WTC11 (cell line): ENCODE data around the gene HTR3A. TPM values are rescaled to one million over a fixed set of nuclear protein-coding genes. Genes with fewer than 3 reads are reported as not detected.

Source experiments
- ATAC-seq: fragments of 200-7000 bp; cut with Tn5 transposase; 2 replicates; pipeline ENCODE4 v1.10.0; 2021; ENCODE audit warnings: mild to moderate bottlenecking, moderate library complexity
- CTCF ChIA-PET: fragments of 300-600 bp; sonication (Branson Sonifier 250); formaldehyde crosslinking; loops from one replicate; lab custom pipeline; 2021; ENCODE audit warnings: antibody characterized with exemption; lab: Charles Lee
- POLR2A ChIA-PET: fragments of 350-600 bp; sonication (Branson Sonifier 250); formaldehyde crosslinking; loops from one replicate; lab custom pipeline; 2021; ENCODE audit warnings: antibody characterized with exemption; lab: Charles Lee
- DNase-seq: peaks from one replicate; pipeline ENCODE4 v3.0.0; 2021; ENCODE audit warnings: low spot score
- H3K27ac Mint-ChIP-seq: 2 replicates; pipeline ENCODE4 v1.8.0; 2021; ENCODE audit warnings: mixed read lengths
- H3K27me3 Mint-ChIP-seq: 2 replicates; pipeline ENCODE4 v1.8.0; 2021; ENCODE audit warnings: low read depth, mild to moderate bottlenecking, moderate library complexity, mixed read lengths
- H3K36me3 Mint-ChIP-seq: 2 replicates; pipeline ENCODE4 v1.8.0; 2021; ENCODE audit warnings: mixed read lengths
- H3K4me1 Mint-ChIP-seq: 2 replicates; pipeline ENCODE4 v1.8.0; 2022; ENCODE audit warnings: mixed read lengths
- H3K4me3 Mint-ChIP-seq: 2 replicates; pipeline ENCODE4 v1.8.0; 2021; ENCODE audit warnings: mild to moderate bottlenecking, moderate library complexity, mixed read lengths
- H3K9me3 Mint-ChIP-seq: 2 replicates; pipeline ENCODE4 v1.8.0; 2021; ENCODE audit warnings: mixed read lengths
- ELF4 ChIP-seq: sonication (generic); formaldehyde crosslinking; IDR thresholded peaks from 2 replicates; pipeline ENCODE4 v1.8.1; 2022; ENCODE audit warnings: low read depth, mild to moderate bottlenecking, moderate library complexity, missing genetic modification reagents
- EMX1 ChIP-seq: fragments of 250-450 bp; sonication (Bioruptor Pico); IDR thresholded peaks from 2 replicates; pipeline ENCODE4 v1.8.0; 2021; ENCODE audit warnings: mild to moderate bottlenecking
- GTF2I ChIP-seq: fragments of 250-450 bp; sonication (Bioruptor Pico); conservative IDR thresholded peaks from 2 replicates; pipeline ENCODE4 v1.4.0; 2021; ENCODE audit warnings: mild to moderate bottlenecking
- JUN ChIP-seq: sonication (generic); formaldehyde crosslinking; IDR thresholded peaks from 2 replicates; pipeline ENCODE4 v1.8.0; 2023; ENCODE audit warnings: mild to moderate bottlenecking, missing genetic modification reagents
- KAT7 ChIP-seq: sonication (generic); formaldehyde crosslinking; IDR thresholded peaks from 2 replicates; pipeline ENCODE4 v1.8.1; 2023; ENCODE audit warnings: missing genetic modification reagents, mild to moderate bottlenecking, borderline replicate concordance
- MXD4 ChIP-seq: fragments of 250-450 bp; sonication (Bioruptor Pico); IDR thresholded peaks from 2 replicates; pipeline ENCODE4 v1.8.0; 2021; ENCODE audit warnings: mild to moderate bottlenecking, moderate library complexity, borderline replicate concordance
- NR3C1 ChIP-seq: sonication (generic); formaldehyde crosslinking; conservative IDR thresholded peaks from 2 replicates; pipeline ENCODE4 v1.8.1; 2023; ENCODE audit warnings: low read depth, mild to moderate bottlenecking, missing genetic modification reagents
- PRRX2 ChIP-seq: fragments of 250-450 bp; sonication (Bioruptor Pico); IDR thresholded peaks from 2 replicates; pipeline ENCODE4 v1.8.0; 2021; ENCODE audit warnings: mild to moderate bottlenecking
- RELA ChIP-seq: sonication (generic); formaldehyde crosslinking; IDR thresholded peaks from 2 replicates; pipeline ENCODE4 v1.8.1; 2022; ENCODE audit warnings: missing genetic modification reagents, mild to moderate bottlenecking, borderline replicate concordance
- ZNF121 ChIP-seq: sonication (generic); formaldehyde crosslinking; IDR thresholded peaks from 2 replicates; pipeline ENCODE4 v1.8.0; 2023; ENCODE audit warnings: missing genetic modification reagents
- ZNF138 ChIP-seq: sonication (generic); formaldehyde crosslinking; conservative IDR thresholded peaks from 2 replicates; pipeline ENCODE4 v1.8.1; 2022; ENCODE audit warnings: mild to moderate bottlenecking, moderate library complexity, missing genetic modification reagents
- ZNF232 ChIP-seq: sonication (generic); formaldehyde crosslinking; IDR thresholded peaks from 2 replicates; pipeline ENCODE4 v1.8.0; 2022; ENCODE audit warnings: mild to moderate bottlenecking, missing genetic modification reagents
- ZNF263 ChIP-seq: sonication (generic); formaldehyde crosslinking; IDR thresholded peaks from 2 replicates; pipeline ENCODE4 v1.8.1; 2022; ENCODE audit warnings: low read depth, mild to moderate bottlenecking, moderate library complexity, missing genetic modification reagents
- ZNF396 ChIP-seq: fragments of 250-450 bp; sonication (Bioruptor Pico); IDR thresholded peaks from 2 replicates; pipeline ENCODE4 v1.8.0; 2021; ENCODE audit warnings: mild to moderate bottlenecking, moderate library complexity, borderline replicate concordance
- ZSCAN18 ChIP-seq: fragments of 250-450 bp; sonication (Bioruptor Pico); IDR thresholded peaks from 2 replicates; pipeline ENCODE4 v2.1.2; 2022; ENCODE audit warnings: mild to moderate bottlenecking, moderate library complexity
- total RNA-seq: library from RNA; stranded (reverse); gene quantifications from 3 replicates; pipeline ENCODE4 v1.2.3, GENCODE V29; 2021
- TF ChIP-seq, protein P1 (sequence below): fragments of 250-450 bp; sonication (Bioruptor Pico); IDR thresholded peaks from 2 replicates; pipeline ENCODE4 v1.9.0; 2021; ENCODE audit warnings: moderate library complexity, mild to moderate bottlenecking, inconsistent platforms, borderline replicate concordance
- TF ChIP-seq, protein P2 (sequence below): sonication (generic); formaldehyde crosslinking; IDR thresholded peaks from 2 replicates; pipeline ENCODE4 v1.8.0; 2022; ENCODE audit warnings: mild to moderate bottlenecking, missing genetic modification reagents

The HTR3A gene
- total RNA-seq, 1 experiment from 2014 or later, result 4.1 TPM

DNA sequence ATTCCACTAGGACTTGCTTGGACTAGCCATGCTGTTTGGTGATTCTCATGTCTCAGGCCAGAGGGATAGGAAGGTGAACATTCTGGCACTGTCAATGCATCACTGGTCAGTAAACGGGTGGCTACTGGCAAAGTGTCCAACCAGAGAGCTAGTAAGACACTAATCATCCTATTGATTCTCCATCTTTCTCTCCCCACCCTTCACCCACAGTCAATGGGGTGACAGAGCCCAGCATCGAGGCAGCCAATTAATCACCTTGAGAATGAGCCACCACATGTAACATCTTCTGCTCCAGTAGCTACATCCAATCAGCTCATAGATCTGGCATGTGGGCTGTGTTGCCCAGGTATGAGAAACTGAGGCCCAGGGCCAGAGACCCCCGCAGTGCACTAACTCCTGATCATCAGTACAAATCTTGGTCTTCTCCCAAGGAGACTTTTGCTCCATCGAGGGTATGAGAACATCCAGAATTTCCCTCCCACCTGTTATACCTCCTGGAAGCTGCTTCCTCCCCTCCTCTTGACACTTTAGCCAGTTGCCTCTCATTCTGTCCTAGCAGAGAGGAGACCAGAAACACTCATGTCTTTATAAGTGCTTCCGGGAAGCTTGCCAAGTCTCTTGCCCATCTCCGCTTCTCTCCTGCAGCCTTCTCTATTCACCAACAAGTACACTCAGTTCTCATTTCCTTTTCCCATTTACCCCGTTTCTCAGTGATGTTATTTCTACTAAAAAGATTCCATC lies 17.0 kb downstream of the HTR3A start:
- Mint-ChIP-seq H3K9me3 (no peaks in the 10 kb centered on the region), H3K36me3 (no peaks in the 10 kb centered on the region), H3K4me3 (no peak overlapping the region), H3K27ac (no peak overlapping the region)
- DNase-seq, result no peak
- POLR2A ChIA-PET, result no interaction called here
- no peak for TF ChIP-seq ZNF138 (CRISPR knock-in tag)
- TF ChIP-seq PRRX2 (CRISPR knock-in tag), result no peak
- no peak for TF ChIP-seq ZSCAN18 (CRISPR knock-in tag)
- TF ChIP-seq KAT7 (CRISPR knock-in tag), result no peak
- no peak for TF ChIP-seq ELF4 (CRISPR knock-in tag)
- no peak for TF ChIP-seq RELA (CRISPR knock-in tag)
- no peak for TF ChIP-seq ZNF232 (CRISPR knock-in tag)
- TF ChIP-seq EMX1 (CRISPR knock-in tag), result no peak
- TF ChIP-seq JUN (CRISPR knock-in tag), result no peak
- no peak for TF ChIP-seq ZNF263
- TF ChIP-seq ZNF396 (CRISPR knock-in tag), result no peak
- no peak for TF ChIP-seq GTF2I (CRISPR knock-in tag)
- no peak for TF ChIP-seq NR3C1 (CRISPR knock-in tag)
- TF ChIP-seq, protein P1, sequence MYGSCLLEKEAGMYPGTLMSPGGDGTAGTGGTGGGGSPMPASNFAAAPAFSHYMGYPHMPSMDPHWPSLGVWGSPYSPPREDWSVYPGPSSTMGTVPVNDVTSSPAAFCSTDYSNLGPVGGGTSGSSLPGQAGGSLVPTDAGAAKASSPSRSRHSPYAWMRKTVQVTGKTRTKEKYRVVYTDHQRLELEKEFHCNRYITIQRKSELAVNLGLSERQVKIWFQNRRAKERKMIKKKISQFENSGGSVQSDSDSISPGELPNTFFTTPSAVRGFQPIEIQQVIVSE (CRISPR knock-in tag), result no peak
- TF ChIP-seq, protein P2, sequence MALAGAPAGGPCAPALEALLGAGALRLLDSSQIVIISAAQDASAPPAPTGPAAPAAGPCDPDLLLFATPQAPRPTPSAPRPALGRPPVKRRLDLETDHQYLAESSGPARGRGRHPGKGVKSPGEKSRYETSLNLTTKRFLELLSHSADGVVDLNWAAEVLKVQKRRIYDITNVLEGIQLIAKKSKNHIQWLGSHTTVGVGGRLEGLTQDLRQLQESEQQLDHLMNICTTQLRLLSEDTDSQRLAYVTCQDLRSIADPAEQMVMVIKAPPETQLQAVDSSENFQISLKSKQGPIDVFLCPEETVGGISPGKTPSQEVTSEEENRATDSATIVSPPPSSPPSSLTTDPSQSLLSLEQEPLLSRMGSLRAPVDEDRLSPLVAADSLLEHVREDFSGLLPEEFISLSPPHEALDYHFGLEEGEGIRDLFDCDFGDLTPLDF (CRISPR knock-in tag), result no peak
- TF ChIP-seq, all 79 proteins: peak for 0
- H3K4me1 Mint-ChIP-seq, result peaks cover 17% of the 10 kb centered on the region
- CTCF ChIA-PET, result interaction anchor here (1.0 to 11.9 kb wide), 8 partner anchors 16 to 269 kb away, joined by 3 to 151 read pairs (median 11); partner anchors contain the start of gene HTR3A
- no peaks in the 10 kb centered on the region for H3K27me3 Mint-ChIP-seq
- no peak for ATAC-seq

DNA sequence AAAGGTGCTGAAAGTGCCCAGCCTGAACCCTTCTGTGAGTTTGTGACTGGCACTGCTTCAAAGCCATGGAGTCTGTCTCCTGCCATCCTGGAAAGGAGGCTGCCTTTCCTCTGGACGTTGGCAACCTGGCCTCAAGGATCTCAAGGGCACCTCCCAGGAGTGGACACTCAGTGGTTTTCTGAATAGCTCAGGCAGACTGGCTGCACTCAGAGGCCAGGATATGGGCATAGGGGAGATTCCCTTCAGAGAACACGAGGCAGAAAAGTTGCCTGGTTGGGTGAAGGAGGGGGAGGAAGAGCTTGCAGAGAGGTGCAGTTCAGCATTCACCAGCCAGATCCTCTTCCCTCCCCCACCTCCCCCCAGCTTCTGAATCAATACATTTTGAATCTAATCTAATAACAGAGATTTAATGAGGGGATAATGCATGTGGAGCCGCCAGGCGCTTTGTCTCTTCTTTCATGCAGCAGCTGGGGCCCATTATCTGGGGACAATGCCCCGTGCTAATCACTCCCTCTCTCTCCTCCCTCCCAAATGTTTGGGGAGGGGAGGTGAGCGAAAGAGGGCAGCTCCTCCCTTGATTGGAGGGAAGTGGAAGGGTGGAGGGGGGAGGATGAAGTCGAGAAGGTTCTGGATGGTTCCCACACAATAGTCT lies 17.7 kb downstream of the HTR3A start:
- DNase-seq (no peak), ATAC-seq (peak; percentile 44)
- Mint-ChIP-seq H3K27ac (no peak overlapping the region), H3K27me3 (no peaks in the 10 kb centered on the region), H3K36me3 (no peaks in the 10 kb centered on the region), H3K9me3 (no peaks in the 10 kb centered on the region), H3K4me1 (peaks cover 17% of the 10 kb centered on the region), H3K4me3 (no peak overlapping the region)
- TF ChIP-seq, protein P2 (CRISPR knock-in tag), result no peak
- TF ChIP-seq MXD4 (CRISPR knock-in tag) (no peak), ZNF121 (CRISPR knock-in tag) (peak; percentile 14; the same call in 1 of the 2 replicates)
- POLR2A ChIA-PET, result no interaction called here
- CTCF ChIA-PET, result interaction anchor here (0.9 to 11.9 kb wide), 5 partner anchors 10 to 269 kb away, joined by 4 to 151 read pairs (median 19); partner anchors contain the start of gene HTR3A
